ENCODE measurements around the gene FMN2.

DNA sequence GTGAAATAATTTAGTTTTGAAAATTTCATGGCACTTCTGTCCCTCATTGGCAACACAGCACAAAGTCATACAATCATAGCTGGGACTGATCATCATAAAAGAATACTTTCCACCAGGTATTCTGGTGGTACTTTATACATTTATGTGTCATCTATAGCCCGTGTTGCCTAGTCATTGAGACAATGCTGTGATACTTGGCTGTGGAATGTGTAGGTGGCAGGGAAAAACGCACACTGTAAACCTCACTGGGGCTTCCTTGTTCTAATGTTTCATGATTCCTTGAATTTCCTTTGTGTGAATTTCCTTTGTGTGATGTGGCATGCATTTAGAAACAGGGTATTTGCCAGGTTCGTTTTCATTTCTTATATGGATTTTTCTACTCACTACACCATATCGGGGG lies 118.3 kb downstream of the FMN2 start:
- TF ChIP-seq, protein P1, sequence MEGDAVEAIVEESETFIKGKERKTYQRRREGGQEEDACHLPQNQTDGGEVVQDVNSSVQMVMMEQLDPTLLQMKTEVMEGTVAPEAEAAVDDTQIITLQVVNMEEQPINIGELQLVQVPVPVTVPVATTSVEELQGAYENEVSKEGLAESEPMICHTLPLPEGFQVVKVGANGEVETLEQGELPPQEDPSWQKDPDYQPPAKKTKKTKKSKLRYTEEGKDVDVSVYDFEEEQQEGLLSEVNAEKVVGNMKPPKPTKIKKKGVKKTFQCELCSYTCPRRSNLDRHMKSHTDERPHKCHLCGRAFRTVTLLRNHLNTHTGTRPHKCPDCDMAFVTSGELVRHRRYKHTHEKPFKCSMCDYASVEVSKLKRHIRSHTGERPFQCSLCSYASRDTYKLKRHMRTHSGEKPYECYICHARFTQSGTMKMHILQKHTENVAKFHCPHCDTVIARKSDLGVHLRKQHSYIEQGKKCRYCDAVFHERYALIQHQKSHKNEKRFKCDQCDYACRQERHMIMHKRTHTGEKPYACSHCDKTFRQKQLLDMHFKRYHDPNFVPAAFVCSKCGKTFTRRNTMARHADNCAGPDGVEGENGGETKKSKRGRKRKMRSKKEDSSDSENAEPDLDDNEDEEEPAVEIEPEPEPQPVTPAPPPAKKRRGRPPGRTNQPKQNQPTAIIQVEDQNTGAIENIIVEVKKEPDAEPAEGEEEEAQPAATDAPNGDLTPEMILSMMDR (conservative IDR thresholded peaks at IDR 0.05): no peak
- no peak for TF ChIP-seq ZFX (IDR thresholded peaks at IDR 0.05)
